GM12878 (cell line): Measurements from ENCODE around the gene DHRS9. TPM values are rescaled to one million over a fixed set of nuclear protein-coding genes. Genes with fewer than 3 reads are reported as not detected.

ENCODE experiments used
- ATAC-seq: fragments of 200-7000 bp; cut with Tn5 transposase; 3 replicates; pipeline ENCODE4 v1.9.1; 2020; ENCODE audit warnings: mild to moderate bottlenecking, moderate library complexity
- BruUV-seq: library from RNA; stranded (reverse); fragments of 400-500 nt; replicated peaks from 2 replicates; lab custom pipeline; 2021; lab: Mats Ljungman, UMichigan
- CTCF ChIA-PET: fragments of 300-600 bp; sonication (Branson Sonifier 250); formaldehyde crosslinking; extraction: SDS; loops from one replicate; lab custom pipeline; 2021; ENCODE audit warnings: inconsistent platforms; lab: Yijun Ruan, JAX
- POLR2A ChIA-PET: fragments of 350-600 bp; formaldehyde crosslinking; extraction: SDS; loops from one replicate; lab custom pipeline; 2021; ENCODE audit warnings: inconsistent platforms; lab: Charles Lee
- RAD21 ChIA-PET: fragments of 300-600 bp; sonication (Branson Sonifier 250); formaldehyde crosslinking; loops from one replicate; lab custom pipeline; 2023; ENCODE audit warnings: antibody characterized with exemption; ENCODE audit not compliant: unreplicated experiment; lab: Charles Lee
- SMC1A ChIA-PET: fragments of 300-600 bp; sonication (Branson Sonifier 250); formaldehyde crosslinking; loops from one replicate; lab custom pipeline; 2023; ENCODE audit not compliant: unreplicated experiment, uncharacterized antibody; lab: Charles Lee
- DNase-seq: peaks from one replicate; pipeline ENCODE4 v3.0.0-alpha.2; 2011; ENCODE audit warnings: low read depth, low spot score
- FAIRE-seq: peaks from 3 replicates; lab custom pipeline; 2011; peaks lifted over from hg19 to GRCh38; lab: Jason Lieb, UNC
- H2AFZ ChIP-seq: 2 replicates; pipeline ENCODE4 v1.6.0; 2011; ENCODE audit warnings: low read depth, low read length, control low read depth; ENCODE audit not compliant: control insufficient read depth
- H3K27ac ChIP-seq: 2 replicates; pipeline ENCODE4 v1.5.1; 2011; ENCODE audit warnings: control low read depth; ENCODE audit not compliant: control insufficient read depth, insufficient read depth
- H3K27me3 ChIP-seq, 2 experiments: replicated peaks in 1 of 2; 2 replicates each; pipeline versions ENCODE4 v1.6.0 to v1.6.1; 2011; ENCODE audit warnings: low read length in 1 of 2; ENCODE audit not compliant: control insufficient read depth in 2 of 2, insufficient read depth in 2 of 2
- H3K36me3 ChIP-seq, 2 experiments: 2 replicates each; pipeline ENCODE4 v1.5.1; 2011; ENCODE audit warnings: low read length in 1 of 2; ENCODE audit not compliant: control insufficient read depth in 2 of 2, insufficient read depth in 2 of 2
- H3K4me1 ChIP-seq: 2 replicates; pipeline ENCODE4 v1.6.1; 2011; ENCODE audit warnings: mild to moderate bottlenecking, low read length, moderate library complexity, mixed read lengths; ENCODE audit not compliant: control insufficient read depth, insufficient read depth
- H3K4me2 ChIP-seq: 2 replicates; pipeline ENCODE4 v1.6.0; 2011; ENCODE audit warnings: control low read depth; ENCODE audit not compliant: control insufficient read depth, insufficient read depth
- H3K4me3 ChIP-seq: fragments of 200-600 bp; sonication (generic); 2 replicates; pipeline ENCODE4 v1.5.1; 2016
- H3K79me2 ChIP-seq: 2 replicates; pipeline ENCODE4 v1.6.0; 2011; ENCODE audit warnings: low read length; ENCODE audit not compliant: control insufficient read depth, insufficient read depth
- H3K9ac ChIP-seq: 2 replicates; pipeline ENCODE4 v1.8.0; 2011; ENCODE audit warnings: low read length, control low read depth, mixed read lengths; ENCODE audit not compliant: control insufficient read depth, insufficient read depth
- H3K9me3 ChIP-seq: replicated peaks from 3 replicates; pipeline ENCODE4 v1.5.1; 2011; ENCODE audit warnings: mild to moderate bottlenecking, low read length; ENCODE audit not compliant: control insufficient read depth, insufficient read depth
- H4K20me1 ChIP-seq: 2 replicates; pipeline ENCODE4 v1.6.0; 2011; ENCODE audit not compliant: control insufficient read depth, insufficient read depth
- MEF2B ChIP-seq: fragments of 450-650 bp; IDR thresholded peaks from 2 replicates; pipeline ENCODE4 v1.6.1; 2018; ENCODE audit warnings: mild to moderate bottlenecking, moderate library complexity; ENCODE audit not compliant: partially characterized antibody, poor library complexity, severe bottlenecking
- NFXL1 ChIP-seq: fragments of 450-650 bp; IDR thresholded peaks from 2 replicates; pipeline ENCODE4 v1.6.1; 2017; ENCODE audit warnings: antibody characterized with exemption, mild to moderate bottlenecking, borderline replicate concordance
- RAD21 ChIP-seq: IDR thresholded peaks from 2 replicates; pipeline ENCODE4 v1.6.1; 2011; ENCODE audit warnings: mild to moderate bottlenecking, low read depth, low read length, moderate library complexity; ENCODE audit not compliant: insufficient read depth
- RBBP5 ChIP-seq: fragments of 200-600 bp; sonication (generic); conservative IDR thresholded peaks from 2 replicates; pipeline ENCODE4 v1.6.1; 2016
- TARDBP ChIP-seq: IDR thresholded peaks from 2 replicates; pipeline ENCODE4 v1.6.1; 2016; ENCODE audit warnings: borderline replicate concordance
- TBL1XR1 ChIP-seq: IDR thresholded peaks from 2 replicates; pipeline ENCODE4 v1.6.1; 2012; ENCODE audit warnings: low read depth, low read length, improper control_type of control experiment
- TCF12 ChIP-seq: IDR thresholded peaks from 2 replicates; pipeline ENCODE4 v1.6.1; 2011; ENCODE audit warnings: low read depth, mild to moderate bottlenecking, low read length
- ZBTB11 ChIP-seq: fragments of 450-650 bp; formaldehyde crosslinking; IDR thresholded peaks from 2 replicates; pipeline ENCODE4 v1.5.0; 2022; ENCODE audit warnings: mild to moderate bottlenecking, missing genetic modification characterization
- ZZZ3 ChIP-seq: IDR thresholded peaks from 2 replicates; pipeline ENCODE4 v1.6.1; 2011; ENCODE audit warnings: low read depth; ENCODE audit not compliant: control insufficient read depth, insufficient read length
- whole genome bisulfite sequencing: methylation state at CpG from one replicate; pipeline ENCODE4 v1.1.6; 2016; ENCODE audit warnings: low lambda C conversion rate; ENCODE audit not compliant: insufficient replicate concordance, insufficient coverage; ENCODE audit errors: missing lambda C conversion rate; 5-methylcytosine and 5-hydroxymethylcytosine counted together
- in situ Hi-C: fragments of 300-500 bp; cut with MboI; formaldehyde crosslinking; loops from 9 replicates; pipeline ENCODE4 v1.14.3; 2018; ENCODE audit warnings: mixed read lengths
- intact Hi-C: fragments of 100-400 bp; cut with micrococcal nuclease; formaldehyde crosslinking; loops from one replicate; pipeline ENCODE4 v1.14.2; 2022; ENCODE audit not compliant: unreplicated experiment
- polyA plus RNA-seq, 11 experiments: library from polyadenylated mRNA; depleted of rRNA in 4 of 11; unstranded in 6 of 11; stranded (reverse) in 5 of 11; fragments of >200 nt; fragmentation: Nextera tagmentation in 4 of 11; fragmentation: Illumina TruSeq in 1 of 11; extraction: Ambion mirVana in 4 of 11; extraction: Trizol in 1 of 11; gene quantifications; 1 replicate in 1 of 11; 2 replicates in 10 of 11; pipeline versions ENCODE4 v1.2.1 to v1.2.3, GENCODE V29; 2011 to 2016; ENCODE audit warnings: inconsistent platforms in 2 of 11, missing spikeins in 2 of 11, low read depth in 1 of 11
- total RNA-seq, 4 experiments: library from RNA; depleted of rRNA in 3 of 4; stranded (reverse); fragments of >200 nt in 3 of 4; fragmentation: Illumina TruSeq in 1 of 4; extraction: Trizol in 1 of 4; gene quantifications; 2 replicates each; pipeline versions ENCODE4 v1.2.1 to v1.2.3, GENCODE V29; 2013 to 2021

The DHRS9 gene
- total and polyA plus RNA-seq, 10 of the 15 experiments (the other 5 are each of a cell fraction or from before 2014, with no cell fraction given), result 0.09 to 0.34 (median 0.13) TPM; not detected in 5

- no peak for DNase-seq
These were observed 41.1 kb downstream of the DHRS9 start for GRCh38 chr2:169110419-169110818.

More at GRCh38 chr2:169110419-169110818, 41.1 kb downstream of the DHRS9 start:
- Histone ChIP-seq H3K9ac (no peak overlapping the region), H3K9me3 (no peaks in the 10 kb centered on the region), H3K36me3 (no peaks in the 10 kb centered on the region), H3K27ac (no peak overlapping the region), H3K4me3 (no peak overlapping the region), H4K20me1 (no peaks in the 10 kb centered on the region), H3K4me1 (0 out of 2 replicates have a peak, but pooled peaks cover 4% of the 10 kb centered on the region), H3K4me2 (no peak overlapping the region), H3K79me2 (no peaks in the 10 kb centered on the region), H2AFZ (no peak overlapping the region), H3K27me3 (no peaks in the 10 kb centered on the region; a peak in 1 of 4 replicates)
- no TSS peak for BruUV-seq
- SMC1A ChIA-PET, result interaction anchor here (1.1 to 3.1 kb wide), 4 partner anchors 21 to 286 kb away, joined by 3 to 25 read pairs (median 6); no protein-coding TSS in a partner anchor
- WGBS, result 54% methylated on average over 7 of the region's 7 CpGs
- POLR2A ChIA-PET, result interaction anchor here (0.6 kb wide), 1 partner anchor 33 kb away, joined by 3 read pairs; no protein-coding TSS in a partner anchor
- CTCF ChIA-PET, result interaction anchor here (0.6 to 6.4 kb wide), 18 partner anchors 14 to 380 kb away, joined by 3 to 105 read pairs (median 4); no protein-coding TSS in a partner anchor
- ATAC-seq (no peak), FAIRE-seq (no peak)
- no peak for TF ChIP-seq TARDBP
- no peak for TF ChIP-seq TBL1XR1
- TF ChIP-seq ZZZ3, result no peak
- no peak for TF ChIP-seq MEF2B
- no peak for TF ChIP-seq RAD21
- no peak for TF ChIP-seq TCF12
- no peak for TF ChIP-seq ZBTB11 (CRISPR knock-in tag)
- TF ChIP-seq NFXL1, result no peak
- TF ChIP-seq RBBP5, result no peak
- RAD21 ChIA-PET, result interaction anchor here (0.7 to 2.1 kb wide), 5 partner anchors 15 to 32 kb away, joined by 3 to 18 read pairs (median 5); no protein-coding TSS in a partner anchor
- in situ Hi-C loops (loop anchor here (25.0 kb wide), 1 partner anchor 802 kb away; no protein-coding TSS in a partner anchor), intact Hi-C loops (loop anchor here (2.0 kb wide), 1 partner anchor 286 kb away; no protein-coding TSS in a partner anchor)
